ENCODE results near the gene MAPK8IP3. TPM values are rescaled to one million over a fixed set of nuclear protein-coding genes. Genes with fewer than 3 reads are reported as not detected.
A peak's percentile ranks its signal among the peaks of the same experiment; 100 is the strongest.

MAPK8IP3 gene
- total RNA-seq, 1 experiment from 2014 or later: 77.4 TPM

- intact Hi-C loops (cut with micrococcal nuclease): no loop called here
- peak within 1 kb of the TSS; percentile 88 for H3K4me3 Mint-ChIP-seq (ENCODE audit: unreplicated experiment)
- H3K4me1 Mint-ChIP-seq (ENCODE audit: insufficient read depth, unreplicated experiment): peaks cover 9% of the 10 kb centered on the region
- no peaks in the 10 kb centered on the region for H3K27me3 Mint-ChIP-seq (ENCODE audit: insufficient read depth, unreplicated experiment)
- CTCF ChIA-PET: interaction anchor here (0.6 to 0.7 kb wide), 5 partner anchors 9 to 483 kb away, joined by 3 to 4 read pairs (median 3); no protein-coding TSS in a partner anchor
- peak within 1 kb of the TSS; percentile 78 for H3K27ac Mint-ChIP-seq (ENCODE audit: low read depth, unreplicated experiment)
- POLR2A ChIA-PET: interaction anchor here (0.6 to 6.1 kb wide), 48 partner anchors 9 to 1811 kb away, joined by 3 to 137 read pairs (median 6); partner anchors contain the start of genes CRAMP1, EME2, FAHD1 and HAGH
- peaks cover 56% of the 10 kb centered on the region for H3K36me3 Mint-ChIP-seq (ENCODE audit: insufficient read depth, unreplicated experiment)
- BruUV-seq (replicated peaks): no TSS peak
- peak; percentile 100 for DNase-seq (ENCODE audit: unreplicated experiment)
- H3K9me3 Mint-ChIP-seq (ENCODE audit: unreplicated experiment): no peaks in the 10 kb centered on the region
- TF ChIP-seq, protein P1, sequence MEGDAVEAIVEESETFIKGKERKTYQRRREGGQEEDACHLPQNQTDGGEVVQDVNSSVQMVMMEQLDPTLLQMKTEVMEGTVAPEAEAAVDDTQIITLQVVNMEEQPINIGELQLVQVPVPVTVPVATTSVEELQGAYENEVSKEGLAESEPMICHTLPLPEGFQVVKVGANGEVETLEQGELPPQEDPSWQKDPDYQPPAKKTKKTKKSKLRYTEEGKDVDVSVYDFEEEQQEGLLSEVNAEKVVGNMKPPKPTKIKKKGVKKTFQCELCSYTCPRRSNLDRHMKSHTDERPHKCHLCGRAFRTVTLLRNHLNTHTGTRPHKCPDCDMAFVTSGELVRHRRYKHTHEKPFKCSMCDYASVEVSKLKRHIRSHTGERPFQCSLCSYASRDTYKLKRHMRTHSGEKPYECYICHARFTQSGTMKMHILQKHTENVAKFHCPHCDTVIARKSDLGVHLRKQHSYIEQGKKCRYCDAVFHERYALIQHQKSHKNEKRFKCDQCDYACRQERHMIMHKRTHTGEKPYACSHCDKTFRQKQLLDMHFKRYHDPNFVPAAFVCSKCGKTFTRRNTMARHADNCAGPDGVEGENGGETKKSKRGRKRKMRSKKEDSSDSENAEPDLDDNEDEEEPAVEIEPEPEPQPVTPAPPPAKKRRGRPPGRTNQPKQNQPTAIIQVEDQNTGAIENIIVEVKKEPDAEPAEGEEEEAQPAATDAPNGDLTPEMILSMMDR (IDR thresholded peaks at IDR 0.05; ENCODE audit: unreplicated experiment): no peak
These were observed 76.6 kb downstream of the MAPK8IP3 start, which contains the start of the genes NUBP2 and SPSB3 for GRCh38 chr16:1782408-1783264. TSS of gene NUBP2 (plus strand) at chr16:1782960. CDS start at chr16:1783021, 61 bp downstream. TSS of gene SPSB3 (minus strand) at chr16:1782571. CDS start at chr16:1781483, 1,088 bp downstream.

DNA sequence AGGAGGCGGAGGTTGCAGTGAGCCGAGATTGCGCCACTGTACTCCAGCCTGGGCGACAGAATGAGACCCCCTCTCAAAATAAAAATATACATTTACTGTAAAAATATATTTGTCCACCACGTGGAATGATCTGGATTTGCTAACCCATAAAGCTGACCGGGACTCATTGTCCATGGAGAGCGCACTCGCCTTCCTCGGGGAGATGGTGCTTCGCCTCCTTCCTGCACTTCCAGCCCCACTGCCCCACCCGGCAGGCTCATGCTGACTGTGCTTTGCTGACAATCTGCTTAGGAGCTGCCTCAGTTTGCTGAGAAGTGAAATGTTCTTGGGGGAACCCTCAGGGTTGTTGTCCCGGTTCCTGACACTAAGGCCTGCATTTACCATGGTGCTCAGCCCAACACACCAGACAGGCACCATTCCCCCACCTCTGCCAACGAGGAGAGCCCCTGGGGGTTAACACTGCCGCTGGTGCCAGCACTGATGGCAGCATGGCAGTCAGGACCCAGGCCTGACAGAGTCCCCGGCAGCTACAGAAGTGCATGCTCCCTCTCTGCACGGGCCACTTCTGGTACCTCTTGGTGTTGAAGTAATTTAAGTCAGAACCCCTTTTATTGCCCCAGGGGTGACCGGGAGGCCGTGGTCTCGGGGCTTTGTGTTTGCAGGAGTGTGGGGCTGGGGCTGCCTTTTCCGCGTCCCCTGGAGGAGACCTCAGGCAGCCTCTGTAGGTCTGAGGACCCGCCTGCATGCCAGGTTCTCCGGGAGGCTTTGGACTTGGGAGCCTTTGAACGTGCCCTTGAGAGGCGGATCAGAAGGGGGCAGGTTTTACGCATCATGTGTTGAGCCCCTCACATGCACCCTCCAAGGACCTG lies 79.2 kb downstream of the MAPK8IP3 start:
- Mint-ChIP-seq H3K36me3 (ENCODE audit: insufficient read depth, unreplicated experiment) (peaks cover 33% of the 10 kb centered on the region), H3K9me3 (ENCODE audit: unreplicated experiment) (no peaks in the 10 kb centered on the region), H3K4me1 (ENCODE audit: insufficient read depth, unreplicated experiment) (peaks cover 9% of the 10 kb centered on the region), H3K4me3 (ENCODE audit: unreplicated experiment) (peak overlapping the region; percentile 64), H3K27ac (ENCODE audit: low read depth, unreplicated experiment) (no peak overlapping the region), H3K27me3 (ENCODE audit: insufficient read depth, unreplicated experiment) (no peaks in the 10 kb centered on the region)
- ChIA-PET CTCF (interaction anchor here (1.0 kb wide), 1 partner anchor 99 kb away, joined by 3 read pairs; no protein-coding TSS in a partner anchor), POLR2A (interaction anchor here (0.6 kb wide), 1 partner anchor 117 kb away, joined by 3 read pairs; no protein-coding TSS in a partner anchor)
- TF ChIP-seq, protein P1 (IDR thresholded peaks at IDR 0.05; ENCODE audit: unreplicated experiment): no peak
- BruUV-seq (replicated peaks): no TSS peak
- no peak for DNase-seq (ENCODE audit: unreplicated experiment)
- intact Hi-C loops (cut with micrococcal nuclease): no loop called here

GRCh38 chr16:1785846-1786170 lies 79.8 kb downstream of the MAPK8IP3 start:
- Mint-ChIP-seq H3K27ac (ENCODE audit: low read depth, unreplicated experiment) (no peak overlapping the region), H3K27me3 (ENCODE audit: insufficient read depth, unreplicated experiment) (no peaks in the 10 kb centered on the region), H3K9me3 (ENCODE audit: unreplicated experiment) (no peaks in the 10 kb centered on the region), H3K4me3 (ENCODE audit: unreplicated experiment) (no peak overlapping the region), H3K36me3 (ENCODE audit: insufficient read depth, unreplicated experiment) (peaks cover 30% of the 10 kb centered on the region), H3K4me1 (ENCODE audit: insufficient read depth, unreplicated experiment) (peaks cover 9% of the 10 kb centered on the region)
- intact Hi-C loops (cut with micrococcal nuclease): no loop called here
- POLR2A ChIA-PET: interaction anchor here (0.6 kb wide), 1 partner anchor 75 kb away, joined by 3 read pairs; no protein-coding TSS in a partner anchor
- no TSS peak for BruUV-seq (replicated peaks)
- TF ChIP-seq, protein P1 (IDR thresholded peaks at IDR 0.05; ENCODE audit: unreplicated experiment): no peak
- DNase-seq (ENCODE audit: unreplicated experiment): no peak
- CTCF ChIA-PET: interaction anchor here (0.6 kb wide), 1 partner anchor 436 kb away, joined by 3 read pairs; no protein-coding TSS in a partner anchor

All from MCF 10A (cell line).